Type B pancreatic cell (in vitro differentiated cells): ENCODE measurements around the gene NR1H4. TPM values are rescaled to one million over a fixed set of nuclear protein-coding genes. Genes with fewer than 3 reads are reported as not detected.

Source experiments
- DNase-seq: peaks from one replicate; pipeline ENCODE4 v3.0.0; 2021; ENCODE audit warnings: mixed read lengths; ENCODE audit not compliant: unreplicated experiment; ENCODE audit errors: extremely low spot score
- H3K27ac Mint-ChIP-seq: 2 replicates; pipeline ENCODE4 v1.8.0; 2021; ENCODE audit warnings: mild to moderate bottlenecking, mixed read lengths
- H3K27me3 Mint-ChIP-seq: 2 replicates; pipeline ENCODE4 v1.8.0; 2021; ENCODE audit warnings: mixed read lengths
- H3K36me3 Mint-ChIP-seq: 2 replicates; pipeline ENCODE4 v1.8.0; 2021; ENCODE audit warnings: mixed read lengths
- H3K4me1 Mint-ChIP-seq: one replicate; pipeline ENCODE4 v1.8.0; 2021; ENCODE audit warnings: mixed read lengths; ENCODE audit not compliant: unreplicated experiment
- H3K4me3 Mint-ChIP-seq: 2 replicates; pipeline ENCODE4 v1.8.0; 2021; ENCODE audit warnings: mild to moderate bottlenecking, mixed read lengths
- H3K9me3 Mint-ChIP-seq: 2 replicates; pipeline ENCODE4 v1.8.0; 2021; ENCODE audit warnings: mixed read lengths
- total RNA-seq: library from RNA; stranded (reverse); gene quantifications from 2 replicates; pipeline ENCODE4 v1.2.1, GENCODE V29; 2021; ENCODE audit warnings: low replicate concordance
- TF ChIP-seq, protein P1 (sequence below): fragments of 200-600 bp; sonication (generic); conservative IDR thresholded peaks from 2 replicates; pipeline ENCODE4 v1.5.0; 2021; ENCODE audit warnings: antibody characterized with exemption, mild to moderate bottlenecking

The NR1H4 gene
- total RNA-seq, 1 donor from 2014 or later, result 2.1 TPM

DNA sequence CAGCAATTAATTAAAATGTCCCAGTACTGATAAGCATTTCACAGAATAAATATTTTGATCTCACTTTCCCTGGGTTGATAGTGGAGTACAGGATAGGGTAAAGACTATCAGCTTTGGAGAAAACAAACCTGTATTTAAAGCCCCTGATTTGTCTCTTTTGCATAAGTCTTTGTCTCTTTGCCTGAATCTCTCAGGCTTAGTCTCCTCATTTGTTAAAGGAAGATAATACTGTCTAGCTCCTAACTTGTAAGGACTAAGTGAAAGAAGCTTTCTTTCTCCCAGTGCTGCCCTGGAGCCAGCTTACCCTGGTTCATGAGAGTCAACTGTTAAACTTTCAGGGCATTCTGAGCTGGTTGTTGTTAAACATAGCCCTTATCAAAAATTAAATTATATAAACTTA lies 5.5 kb upstream of the NR1H4 start:
- Mint-ChIP-seq H3K27ac (no peak overlapping the region), H3K9me3 (no peaks in the 10 kb centered on the region), H3K4me1 (no peaks in the 10 kb centered on the region), H3K36me3 (no peaks in the 10 kb centered on the region), H3K4me3 (no peak overlapping the region), H3K27me3 (peaks cover 3% of the 10 kb centered on the region)
- DNase-seq, result no peak
- TF ChIP-seq, protein P1, sequence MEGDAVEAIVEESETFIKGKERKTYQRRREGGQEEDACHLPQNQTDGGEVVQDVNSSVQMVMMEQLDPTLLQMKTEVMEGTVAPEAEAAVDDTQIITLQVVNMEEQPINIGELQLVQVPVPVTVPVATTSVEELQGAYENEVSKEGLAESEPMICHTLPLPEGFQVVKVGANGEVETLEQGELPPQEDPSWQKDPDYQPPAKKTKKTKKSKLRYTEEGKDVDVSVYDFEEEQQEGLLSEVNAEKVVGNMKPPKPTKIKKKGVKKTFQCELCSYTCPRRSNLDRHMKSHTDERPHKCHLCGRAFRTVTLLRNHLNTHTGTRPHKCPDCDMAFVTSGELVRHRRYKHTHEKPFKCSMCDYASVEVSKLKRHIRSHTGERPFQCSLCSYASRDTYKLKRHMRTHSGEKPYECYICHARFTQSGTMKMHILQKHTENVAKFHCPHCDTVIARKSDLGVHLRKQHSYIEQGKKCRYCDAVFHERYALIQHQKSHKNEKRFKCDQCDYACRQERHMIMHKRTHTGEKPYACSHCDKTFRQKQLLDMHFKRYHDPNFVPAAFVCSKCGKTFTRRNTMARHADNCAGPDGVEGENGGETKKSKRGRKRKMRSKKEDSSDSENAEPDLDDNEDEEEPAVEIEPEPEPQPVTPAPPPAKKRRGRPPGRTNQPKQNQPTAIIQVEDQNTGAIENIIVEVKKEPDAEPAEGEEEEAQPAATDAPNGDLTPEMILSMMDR, result no peak

DNA sequence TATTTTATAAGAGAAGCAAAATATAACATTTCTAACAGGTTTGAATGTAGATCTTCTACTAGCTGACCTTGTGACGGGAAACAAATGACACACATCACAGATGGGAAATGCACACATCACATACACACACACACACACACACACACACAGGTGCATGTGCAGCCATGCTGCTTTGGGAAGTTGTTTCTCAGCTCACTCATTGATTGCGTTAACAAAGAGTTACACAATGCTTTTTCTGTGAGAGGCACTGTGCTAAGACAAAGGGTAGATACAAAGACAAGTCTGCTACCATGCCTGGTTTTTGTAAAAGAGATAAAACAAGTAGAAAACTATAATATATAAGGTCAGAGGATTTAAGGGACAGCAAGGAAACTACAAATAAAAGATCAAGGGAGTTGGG lies 1.3 kb upstream of the NR1H4 start:
- Mint-ChIP-seq H3K4me3 (no peak overlapping the region), H3K36me3 (no peaks in the 10 kb centered on the region), H3K27me3 (peaks cover 8% of the 10 kb centered on the region), H3K4me1 (peaks cover 4% of the 10 kb centered on the region), H3K27ac (no peak overlapping the region), H3K9me3 (no peaks in the 10 kb centered on the region)
- no peak for DNase-seq
- TF ChIP-seq, protein P1, result no peak

DNA sequence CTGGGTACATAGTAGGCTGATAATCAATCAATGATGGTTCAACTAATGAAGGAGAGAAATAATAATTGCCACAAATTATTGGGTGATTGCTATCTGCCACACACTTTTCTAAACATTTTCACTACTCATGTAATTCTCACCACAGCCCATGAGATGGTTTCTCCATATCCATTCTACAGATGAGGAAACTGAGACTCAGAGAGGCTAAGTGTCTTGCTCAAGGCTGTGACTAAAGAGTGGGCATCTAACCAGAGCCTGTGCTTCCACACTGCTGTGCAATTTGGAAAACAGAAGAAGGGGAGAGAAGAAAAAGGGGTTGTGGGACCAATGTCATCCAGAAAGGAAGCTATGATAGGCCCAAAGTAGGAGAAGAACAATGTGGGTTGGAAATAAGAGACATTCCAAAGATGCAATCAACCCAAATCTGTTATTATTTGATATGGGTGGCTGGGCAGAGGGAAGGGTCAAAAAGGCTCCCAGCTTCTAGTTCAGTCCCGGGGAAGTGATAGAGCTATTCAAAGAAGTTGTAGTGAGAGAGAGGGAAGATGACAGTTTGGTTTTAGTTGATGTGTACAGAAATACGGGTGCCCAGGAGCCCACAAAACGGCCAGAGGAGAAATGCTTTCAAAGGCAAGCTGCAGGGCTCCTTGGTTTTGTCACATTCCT lies 483 bp upstream of the NR1H4 start:
- DNase-seq, result no peak
- TF ChIP-seq, protein P1, result no peak
- H3K27ac Mint-ChIP-seq, result no peak overlapping the region
- H3K36me3 Mint-ChIP-seq, result no peaks in the 10 kb centered on the region
- H3K4me1 Mint-ChIP-seq, result peaks cover 4% of the 10 kb centered on the region
- no peak overlapping the region for H3K4me3 Mint-ChIP-seq
- H3K27me3 Mint-ChIP-seq, result peaks cover 8% of the 10 kb centered on the region
- no peaks in the 10 kb centered on the region for H3K9me3 Mint-ChIP-seq

DNA sequence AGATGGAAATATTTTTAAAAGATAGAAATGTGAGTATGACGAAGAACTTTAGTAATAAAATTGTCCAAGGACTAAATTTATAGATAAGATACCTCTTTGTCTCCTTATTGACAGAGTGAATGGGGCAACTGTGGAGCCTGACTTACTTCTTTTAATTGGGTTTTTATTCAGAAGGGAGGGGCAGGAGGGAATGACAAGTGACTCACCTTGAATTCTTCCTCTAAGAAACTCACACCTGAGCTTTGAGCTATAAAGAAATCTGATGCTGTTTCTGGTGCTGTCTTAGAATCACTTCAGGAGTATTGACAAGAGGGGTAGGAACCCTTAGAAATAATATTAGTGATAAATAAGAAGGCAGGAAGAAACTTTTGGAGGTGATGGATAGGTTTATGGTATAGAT lies 951 bp downstream of the NR1H4 start:
- peaks cover 4% of the 10 kb centered on the region for H3K4me1 Mint-ChIP-seq
- no peak for DNase-seq
- no peak overlapping the region for H3K27ac Mint-ChIP-seq
- H3K4me3 Mint-ChIP-seq, result no peak overlapping the region
- no peaks in the 10 kb centered on the region for H3K36me3 Mint-ChIP-seq
- no peaks in the 10 kb centered on the region for H3K9me3 Mint-ChIP-seq
- TF ChIP-seq, protein P1, result no peak
- H3K27me3 Mint-ChIP-seq, result peaks cover 8% of the 10 kb centered on the region

DNA sequence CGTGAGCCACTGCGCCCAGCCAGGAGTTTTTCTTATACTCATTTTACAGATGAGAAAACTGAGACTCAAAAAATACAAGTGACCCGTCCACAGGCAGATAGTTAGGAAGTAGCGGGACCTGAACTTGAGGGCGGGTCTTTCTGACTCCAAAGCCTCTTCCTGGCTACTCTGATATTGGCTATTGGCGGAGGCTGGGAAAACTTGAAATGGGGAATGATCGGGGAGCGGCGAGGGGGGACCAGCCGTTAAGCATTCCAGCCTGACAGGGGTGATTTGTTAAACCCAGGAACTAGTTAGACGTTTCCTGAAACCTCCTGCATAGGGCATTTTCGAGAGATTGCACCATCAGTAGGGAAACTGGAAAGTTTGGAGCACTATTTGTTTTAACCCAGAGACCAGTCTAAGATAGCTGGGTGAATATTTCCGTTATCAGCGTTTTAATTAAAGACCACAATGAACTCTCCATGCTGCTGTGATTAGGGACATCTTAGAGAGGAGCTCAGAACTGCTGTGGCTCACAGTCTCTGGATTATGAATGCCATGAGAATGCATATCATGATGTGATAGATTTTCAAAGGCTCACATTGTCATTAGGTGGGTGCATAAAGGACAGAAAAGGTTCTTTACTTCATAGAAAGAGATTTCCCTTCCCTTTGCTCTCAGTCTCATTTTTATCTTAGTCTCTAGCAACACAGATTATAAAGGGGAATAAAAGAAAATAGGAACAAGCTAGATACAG lies 2.5 kb downstream of the NR1H4 start:
- H3K36me3 Mint-ChIP-seq, result no peaks in the 10 kb centered on the region
- DNase-seq, result no peak
- TF ChIP-seq, protein P1, result no peak
- no peaks in the 10 kb centered on the region for H3K9me3 Mint-ChIP-seq
- no peak overlapping the region for H3K4me3 Mint-ChIP-seq
- peaks cover 8% of the 10 kb centered on the region for H3K27me3 Mint-ChIP-seq
- peaks cover 4% of the 10 kb centered on the region for H3K4me1 Mint-ChIP-seq
- no peak overlapping the region for H3K27ac Mint-ChIP-seq
